ENCODE measurements around the gene ZNF497. TPM values are rescaled to one million over a fixed set of nuclear protein-coding genes. Genes with fewer than 3 reads are reported as not detected.

ZNF497 gene
- polyA plus RNA-seq, 1 of the 3 experiments (the other 2 are of a cell fraction), result 1.1 TPM

DNA sequence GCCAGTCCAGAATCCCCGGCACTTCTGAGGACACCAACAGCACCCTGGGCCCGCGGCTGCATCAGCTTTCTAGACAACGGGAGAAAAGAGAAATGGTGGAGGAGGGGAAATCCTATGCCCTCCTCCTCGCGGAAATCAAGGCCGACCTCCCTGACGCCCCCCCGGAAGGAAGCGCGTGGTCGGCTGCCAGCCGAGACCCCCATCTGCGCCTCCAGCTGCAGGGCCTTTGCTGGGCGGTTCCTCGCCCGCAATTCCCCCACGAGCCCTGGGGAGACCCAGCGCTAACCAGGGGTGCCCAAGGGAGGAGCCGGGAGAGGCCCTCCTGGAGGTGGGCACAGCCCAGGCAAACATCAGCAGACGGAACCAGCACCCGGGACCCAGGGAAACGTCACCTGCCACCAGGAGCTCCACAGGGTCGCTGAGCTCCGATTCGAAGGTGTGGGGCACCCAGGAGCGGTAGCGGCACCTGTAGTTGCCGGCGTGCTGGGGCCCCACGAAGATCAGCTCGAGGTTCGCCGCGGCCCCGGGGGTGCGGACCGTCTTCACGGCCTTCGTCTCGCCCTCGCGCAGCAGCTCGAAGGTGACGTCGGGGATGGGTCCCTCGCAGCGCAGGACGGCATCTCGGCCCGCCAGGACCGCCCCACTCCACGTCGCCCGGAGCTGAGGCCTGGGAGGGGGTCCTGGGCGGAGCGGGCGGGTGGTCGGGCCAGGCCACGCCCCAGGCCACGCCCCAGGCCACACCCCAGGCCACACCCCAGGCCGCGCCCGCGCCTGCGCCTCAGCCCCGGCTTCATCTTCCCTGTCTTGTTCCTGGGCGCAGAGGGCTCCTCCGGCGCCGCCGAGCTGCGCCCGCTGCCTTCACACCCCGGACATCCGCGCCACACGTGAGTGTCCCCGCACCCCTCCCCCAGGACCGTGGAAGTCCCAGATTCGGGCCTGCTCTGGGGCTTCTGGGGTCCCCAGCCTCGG lies 15.3 kb downstream of the ZNF497 start (continued):
- TF ChIP-seq CHD2 (IDR thresholded peaks at IDR 0.05; ENCODE audit: low read length, partially characterized antibody) (peak; percentile 26), RCOR1 (IDR thresholded peaks at IDR 0.05; ENCODE audit: low read length) (no peak), MXI1 (IDR thresholded peaks at IDR 0.05; ENCODE audit: low read depth, low read length) (peak; percentile 78; the same call in 1 of the 2 replicates), ELF1 (IDR thresholded peaks at IDR 0.05) (no peak), EZH2phosphoT487 (IDR thresholded peaks at IDR 0.05; ENCODE audit: borderline replicate concordance, low read depth) (no peak), FOSL2 (IDR thresholded peaks at IDR 0.05; ENCODE audit: borderline replicate concordance, low read depth) (no peak), PBX3 (IDR thresholded peaks at IDR 0.05) (no peak), FOXJ3 (CRISPR knock-in tag; IDR thresholded peaks at IDR 0.05) (no peak), MEF2A (IDR thresholded peaks at IDR 0.05; ENCODE audit: borderline replicate concordance, low read depth) (no peak), YY1 (IDR thresholded peaks at IDR 0.05; ENCODE audit: low read depth) (no peak), EP300 (IDR thresholded peaks at IDR 0.05; ENCODE audit: borderline replicate concordance in 1 of 2, low read depth in 1 of 2, low read length in 1 of 2) (no peak), RXRA (IDR thresholded peaks at IDR 0.05; ENCODE audit: borderline replicate concordance, low read depth) (no peak), SIN3A (IDR thresholded peaks at IDR 0.05; ENCODE audit: borderline replicate concordance, low read depth, low read length) (peak; percentile 36; the same call in 1 of the 2 replicates), JUND (IDR thresholded peaks at IDR 0.05) (no peak)
- TF ChIP-seq, protein P1, sequence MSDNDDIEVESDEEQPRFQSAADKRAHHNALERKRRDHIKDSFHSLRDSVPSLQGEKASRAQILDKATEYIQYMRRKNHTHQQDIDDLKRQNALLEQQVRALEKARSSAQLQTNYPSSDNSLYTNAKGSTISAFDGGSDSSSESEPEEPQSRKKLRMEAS (IDR thresholded peaks at IDR 0.05; ENCODE audit: low read depth), result peak; percentile 71; the same call in 1 of the 2 replicates
- TF ChIP-seq, protein P2, sequence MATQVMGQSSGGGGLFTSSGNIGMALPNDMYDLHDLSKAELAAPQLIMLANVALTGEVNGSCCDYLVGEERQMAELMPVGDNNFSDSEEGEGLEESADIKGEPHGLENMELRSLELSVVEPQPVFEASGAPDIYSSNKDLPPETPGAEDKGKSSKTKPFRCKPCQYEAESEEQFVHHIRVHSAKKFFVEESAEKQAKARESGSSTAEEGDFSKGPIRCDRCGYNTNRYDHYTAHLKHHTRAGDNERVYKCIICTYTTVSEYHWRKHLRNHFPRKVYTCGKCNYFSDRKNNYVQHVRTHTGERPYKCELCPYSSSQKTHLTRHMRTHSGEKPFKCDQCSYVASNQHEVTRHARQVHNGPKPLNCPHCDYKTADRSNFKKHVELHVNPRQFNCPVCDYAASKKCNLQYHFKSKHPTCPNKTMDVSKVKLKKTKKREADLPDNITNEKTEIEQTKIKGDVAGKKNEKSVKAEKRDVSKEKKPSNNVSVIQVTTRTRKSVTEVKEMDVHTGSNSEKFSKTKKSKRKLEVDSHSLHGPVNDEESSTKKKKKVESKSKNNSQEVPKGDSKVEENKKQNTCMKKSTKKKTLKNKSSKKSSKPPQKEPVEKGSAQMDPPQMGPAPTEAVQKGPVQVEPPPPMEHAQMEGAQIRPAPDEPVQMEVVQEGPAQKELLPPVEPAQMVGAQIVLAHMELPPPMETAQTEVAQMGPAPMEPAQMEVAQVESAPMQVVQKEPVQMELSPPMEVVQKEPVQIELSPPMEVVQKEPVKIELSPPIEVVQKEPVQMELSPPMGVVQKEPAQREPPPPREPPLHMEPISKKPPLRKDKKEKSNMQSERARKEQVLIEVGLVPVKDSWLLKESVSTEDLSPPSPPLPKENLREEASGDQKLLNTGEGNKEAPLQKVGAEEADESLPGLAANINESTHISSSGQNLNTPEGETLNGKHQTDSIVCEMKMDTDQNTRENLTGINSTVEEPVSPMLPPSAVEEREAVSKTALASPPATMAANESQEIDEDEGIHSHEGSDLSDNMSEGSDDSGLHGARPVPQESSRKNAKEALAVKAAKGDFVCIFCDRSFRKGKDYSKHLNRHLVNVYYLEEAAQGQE (IDR thresholded peaks at IDR 0.05; ENCODE audit: low read depth, low read length), result no peak

All from SK-N-SH (cell line).